ENCODE measurements around the gene OR1N1.
"Not testable (repeated sequence)": the region's sequence is repeated elsewhere in the genome, so short reads cannot be mapped to it uniquely, and the experiment has no call there.

The OR1N1 gene, protein sequence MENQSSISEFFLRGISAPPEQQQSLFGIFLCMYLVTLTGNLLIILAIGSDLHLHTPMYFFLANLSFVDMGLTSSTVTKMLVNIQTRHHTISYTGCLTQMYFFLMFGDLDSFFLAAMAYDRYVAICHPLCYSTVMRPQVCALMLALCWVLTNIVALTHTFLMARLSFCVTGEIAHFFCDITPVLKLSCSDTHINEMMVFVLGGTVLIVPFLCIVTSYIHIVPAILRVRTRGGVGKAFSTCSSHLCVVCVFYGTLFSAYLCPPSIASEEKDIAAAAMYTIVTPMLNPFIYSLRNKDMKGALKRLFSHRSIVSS

GRCh38 chr9:122527193-122527592, at the start of gene OR1N1:
OR1N1 (minus strand) TSS chr9:122527293; CDS start chr9:122527293, 0 bp downstream.
- DNase-seq: no peak

DNA sequence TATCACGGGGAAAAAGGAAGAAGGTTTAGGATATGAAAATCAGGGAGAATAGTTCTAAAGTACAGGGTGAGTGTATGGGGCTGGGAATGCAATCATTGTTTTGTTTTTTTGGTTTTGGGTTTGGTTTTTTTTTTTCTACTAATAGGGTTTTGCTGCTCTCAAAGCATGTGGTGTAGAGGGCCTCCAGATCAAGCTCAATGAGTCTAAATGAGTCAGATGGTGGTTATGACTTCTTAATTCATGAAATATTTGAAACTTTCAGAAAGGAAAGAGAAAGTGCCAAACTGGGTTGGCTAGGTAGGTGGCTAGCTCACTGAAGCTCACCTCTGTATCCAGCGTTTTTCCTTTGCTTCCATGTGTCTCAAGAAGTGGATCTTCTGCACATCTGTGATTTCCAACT, 45.4 kb upstream of the OR1N1 start:
- DNase-seq: peak; percentile 17

DNA sequence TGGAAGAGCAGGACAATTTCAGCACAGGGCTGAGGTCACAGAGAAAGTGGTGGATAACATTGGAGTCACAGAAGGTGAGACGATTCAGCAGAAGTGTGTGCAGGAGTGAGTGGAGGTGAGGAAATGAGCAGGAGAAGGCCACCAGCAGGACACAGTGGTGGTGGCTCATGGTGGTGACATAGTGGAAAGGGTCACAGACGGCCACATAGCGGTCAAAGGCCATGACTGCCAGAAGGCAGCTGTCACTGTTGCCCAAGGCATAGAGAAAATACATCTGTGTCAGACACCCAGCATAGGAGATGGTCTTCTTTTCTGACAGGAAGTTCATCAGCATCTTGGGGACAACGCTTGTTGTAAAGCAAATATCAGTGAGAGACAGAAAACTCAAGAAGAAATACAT, 40.8 kb upstream of the OR1N1 start:
- no peak for DNase-seq

DNA sequence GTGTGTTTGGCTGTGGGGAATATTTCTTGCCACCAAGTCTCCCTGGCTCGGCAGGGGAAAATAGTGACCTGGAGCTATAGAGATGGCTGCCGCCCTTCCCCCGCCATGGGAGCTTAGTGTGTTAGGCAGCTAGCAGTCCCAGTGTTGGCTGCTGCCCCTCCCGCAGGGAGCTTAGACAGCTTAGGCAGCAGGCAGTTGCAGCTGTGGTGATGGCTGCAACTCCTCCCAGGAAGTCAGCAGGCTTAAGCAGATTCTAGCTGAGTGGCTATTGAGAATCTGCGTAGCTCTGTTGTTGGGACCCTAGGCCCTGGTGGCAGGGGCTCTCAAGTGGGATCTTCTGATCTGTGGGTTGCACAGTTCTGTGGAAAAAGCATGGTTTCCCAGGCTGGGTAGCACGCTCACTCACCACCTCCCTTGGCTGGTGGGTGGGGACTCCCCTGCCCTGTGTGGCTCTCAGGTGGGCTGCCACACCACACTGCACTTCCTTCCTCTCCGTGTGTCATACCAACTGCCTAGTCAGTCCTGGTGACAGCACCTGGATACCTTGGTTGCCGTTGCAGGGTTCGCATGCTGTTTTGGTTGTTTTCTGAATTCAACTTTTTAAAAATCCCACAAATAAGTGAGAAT, 35.2 kb upstream of the OR1N1 start:
- DNase-seq: no peak

GRCh38 chr9:122561446-122561845, 34.4 kb upstream of the OR1N1 start:
- no peak for DNase-seq

GRCh38 chr9:122552812-122553211, 25.7 kb upstream of the OR1N1 start, which contains the start of gene OR1N2:
OR1N2 (plus strand) TSS chr9:122553112; CDS start chr9:122553212, 100 bp downstream.
- no peak for DNase-seq

DNA sequence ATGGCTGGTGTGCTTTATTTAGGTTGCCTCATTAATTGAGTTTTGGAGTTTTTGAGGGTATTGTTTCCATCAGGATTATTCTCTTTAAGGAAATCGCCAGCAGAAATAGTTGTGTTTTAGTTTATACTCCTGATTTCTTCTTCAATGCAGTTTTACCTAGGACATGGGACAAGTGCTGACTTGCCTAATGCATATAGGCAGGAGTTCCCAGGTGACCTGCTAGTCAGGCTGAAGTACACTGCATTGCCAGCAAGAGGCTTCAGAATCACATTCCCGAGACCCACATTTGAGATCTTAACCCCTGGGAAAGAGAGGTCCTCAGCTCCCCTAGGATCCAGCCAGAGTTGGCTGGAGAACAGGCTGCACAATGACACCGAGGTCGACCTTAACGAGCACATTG, 24.3 kb upstream of the OR1N1 start:
- no peak for DNase-seq

DNA sequence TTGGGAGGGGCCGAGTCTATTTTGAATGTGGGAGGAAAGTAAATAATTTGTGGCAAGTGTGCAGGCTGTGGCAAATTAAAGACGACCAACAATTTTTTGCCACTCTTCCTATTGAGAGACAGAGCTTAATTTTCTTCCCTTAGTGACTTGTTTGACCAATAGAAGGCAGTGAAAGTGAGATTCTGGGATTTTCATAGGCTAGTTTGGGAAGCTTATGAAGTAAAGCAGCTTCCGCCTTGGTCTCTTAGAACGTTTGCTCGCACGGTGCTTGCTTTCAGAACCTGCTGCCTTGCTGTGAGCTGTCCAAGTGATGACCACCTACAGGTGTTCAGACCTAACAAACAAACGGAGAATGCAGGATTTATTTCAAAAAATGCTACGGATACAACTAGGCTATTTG, 19.1 kb upstream of the OR1N1 start:
- no peak for DNase-seq

GRCh38 chr9:122538757-122539156, 11.7 kb upstream of the OR1N1 start:
- DNase-seq: no peak

- DNase-seq: not testable (repeated sequence)
Measured at GRCh38 chr9:122537066-122537465, 10.0 kb upstream of the OR1N1 start.

DNA sequence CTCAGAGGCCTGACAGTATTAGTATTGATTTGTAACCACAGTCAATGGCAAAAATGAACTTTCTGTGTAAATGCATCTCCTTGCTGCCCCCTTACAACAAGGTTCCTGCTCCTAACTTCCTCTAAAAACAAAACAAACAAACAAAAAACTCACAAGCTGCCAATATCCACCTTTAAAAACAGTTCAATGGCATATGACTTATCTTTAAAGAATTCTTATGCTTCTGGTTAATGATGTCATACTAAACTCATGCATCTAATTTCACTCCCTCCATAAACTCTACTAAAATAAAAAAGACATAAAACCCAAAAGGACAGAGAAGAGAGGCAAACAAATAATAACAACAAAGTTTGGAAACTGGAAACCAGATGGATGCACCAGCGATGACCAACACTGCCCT, 9.0 kb upstream of the OR1N1 start:
- DNase-seq: no peak

- DNase-seq: not testable (repeated sequence)
Measured at GRCh38 chr9:122531157-122531556, 4.1 kb upstream of the OR1N1 start.

- DNase-seq: no peak
Measured at GRCh38 chr9:122526602-122527001, 491 bp downstream of the OR1N1 start.

- no peak for DNase-seq
Measured at GRCh38 chr9:122519376-122519775, 7.7 kb downstream of the OR1N1 start.

GRCh38 chr9:122518841-122519240, 8.3 kb downstream of the OR1N1 start, which contains the start of gene OR1J4:
OR1J4 (plus strand) TSS chr9:122519141; CDS start chr9:122519141, 0 bp downstream.
- DNase-seq: no peak

- no peak for DNase-seq
Measured at GRCh38 chr9:122518226-122518625, 8.9 kb downstream of the OR1N1 start.

- DNase-seq: no peak
Measured at GRCh38 chr9:122510502-122510901, 16.6 kb downstream of the OR1N1 start, which contains the start of gene OR1J2. OR1J2 (plus strand) TSS chr9:122510802; CDS start chr9:122510802, 0 bp downstream.

GRCh38 chr9:122506964-122507363, 20.1 kb downstream of the OR1N1 start:
- no peak for DNase-seq

- peak; percentile 53 for DNase-seq
Measured at GRCh38 chr9:122498883-122499288, 28.2 kb downstream of the OR1N1 start.

GRCh38 chr9:122479062-122479461, 48.0 kb downstream of the OR1N1 start:
- DNase-seq: no peak

GRCh38 chr9:122477826-122478225, 49.3 kb downstream of the OR1N1 start, which contains the start of gene OR1J1:
OR1J1 (minus strand) TSS chr9:122477926; CDS start chr9:122477926, 0 bp downstream.
- no peak for DNase-seq

GRCh38 chr9:122477346-122477745, 49.7 kb downstream of the OR1N1 start:
- DNase-seq: no peak

All from activated CD4-positive, alpha-beta T cell treated with anti-CD3 and anti-CD28 coated beads, Interleukin-10, Interleukin-2, amounts not matched to agents 100 ng/mL and 50 ng/mL, durations not matched to agents 16 hours and 8 hours (primary cell).